ENCODE results near the gene WNK1.

- no peak for TF ChIP-seq POLR2A (IDR thresholded peaks at IDR 0.05)
- TF ChIP-seq CTCF (IDR thresholded peaks at IDR 0.05), result no peak
- TF ChIP-seq POLR2AphosphoS5 (IDR thresholded peaks at IDR 0.05), result no peak
These were observed 186.4 kb downstream of the WNK1 start for GRCh38 chr12:938810-939209.

All from transverse colon (tissue), 4 donors.